ENCODE results near the gene MUC5AC.

Gene MUC5AC

GRCh38 chr11:1122664-1123002 lies 35.1 kb upstream of the MUC5AC start:
- no peak for DNase-seq

DNA sequence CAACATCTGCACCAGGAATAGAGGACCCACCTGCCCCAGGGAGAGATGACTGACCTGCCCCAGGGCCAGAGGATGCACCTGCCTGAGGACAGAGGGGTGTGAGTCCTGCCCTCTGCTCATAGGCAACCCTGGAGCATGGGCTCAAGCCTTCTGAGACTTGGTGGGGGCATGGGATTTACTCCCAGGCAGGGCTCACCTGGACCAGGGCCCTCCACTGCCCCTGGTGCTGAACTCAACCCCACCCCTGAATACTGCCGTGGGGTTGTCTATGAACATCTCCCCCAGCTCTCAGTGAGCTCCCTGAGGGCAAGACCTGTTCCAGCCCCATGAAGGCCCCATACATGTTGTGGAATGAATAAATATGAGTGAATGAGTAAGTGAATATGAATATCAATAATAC lies 33.8 kb upstream of the MUC5AC start:
- no peak for DNase-seq

- no peak for DNase-seq
These were observed 31.9 kb upstream of the MUC5AC start for GRCh38 chr11:1125803-1126202.

DNA sequence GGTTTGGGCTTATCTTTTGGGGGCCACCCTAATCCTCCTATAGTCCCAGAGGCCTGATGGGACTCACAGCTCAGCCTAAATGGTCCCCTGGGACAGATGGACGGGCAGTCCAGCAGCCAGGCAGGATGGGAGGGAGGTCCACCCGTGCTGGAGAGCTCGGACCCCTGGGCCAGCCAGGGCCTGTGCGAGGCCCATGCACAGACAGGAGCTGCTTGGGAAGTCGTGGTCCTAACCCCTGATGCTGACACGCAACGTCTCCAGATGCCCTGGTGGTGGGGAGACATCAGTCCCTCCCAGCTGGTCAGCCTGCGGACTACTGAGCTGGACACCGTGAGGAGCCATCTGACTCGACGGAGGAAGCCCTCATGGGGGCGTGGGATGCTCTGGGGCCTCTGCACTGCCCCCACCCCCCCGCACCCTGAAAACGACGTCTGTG lies 31.2 kb upstream of the MUC5AC start:
- no peak for DNase-seq

DNA sequence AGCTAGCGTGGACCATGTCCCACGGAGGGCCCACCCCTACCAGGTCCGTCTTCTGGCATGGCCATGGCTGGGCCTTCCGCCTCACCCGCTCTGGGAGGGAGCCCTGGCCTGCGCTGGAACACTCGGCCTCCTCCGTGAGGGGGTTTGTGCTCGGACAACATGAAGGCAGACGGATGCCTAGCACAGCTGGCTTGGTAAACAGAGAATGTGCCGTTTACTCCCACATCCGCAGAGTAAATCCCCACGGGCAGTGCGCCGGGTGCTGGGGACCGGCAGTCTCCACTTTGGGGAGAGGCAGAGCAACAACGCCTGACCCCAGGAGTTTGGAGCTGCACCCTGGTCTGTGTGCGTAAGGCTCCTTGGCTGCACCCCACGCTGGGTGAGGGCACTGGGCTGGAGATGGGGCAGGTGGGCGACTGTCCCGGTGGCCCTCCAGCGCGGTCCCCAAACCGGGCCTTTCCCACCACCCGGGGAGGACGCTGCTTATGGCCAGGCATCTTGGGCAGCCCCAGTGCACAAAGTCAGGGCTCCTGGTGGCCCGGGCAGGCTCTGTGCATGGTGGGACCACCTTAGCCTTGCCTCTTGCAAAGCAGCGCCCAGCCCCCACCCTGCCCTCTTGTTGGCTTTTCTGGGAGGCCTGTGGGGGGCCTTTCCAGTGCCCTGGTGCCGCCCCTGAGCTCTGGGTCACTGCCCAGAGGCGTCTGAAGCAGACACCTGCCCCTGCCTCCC lies 30.7 kb upstream of the MUC5AC start:
- no peak for DNase-seq

DNA sequence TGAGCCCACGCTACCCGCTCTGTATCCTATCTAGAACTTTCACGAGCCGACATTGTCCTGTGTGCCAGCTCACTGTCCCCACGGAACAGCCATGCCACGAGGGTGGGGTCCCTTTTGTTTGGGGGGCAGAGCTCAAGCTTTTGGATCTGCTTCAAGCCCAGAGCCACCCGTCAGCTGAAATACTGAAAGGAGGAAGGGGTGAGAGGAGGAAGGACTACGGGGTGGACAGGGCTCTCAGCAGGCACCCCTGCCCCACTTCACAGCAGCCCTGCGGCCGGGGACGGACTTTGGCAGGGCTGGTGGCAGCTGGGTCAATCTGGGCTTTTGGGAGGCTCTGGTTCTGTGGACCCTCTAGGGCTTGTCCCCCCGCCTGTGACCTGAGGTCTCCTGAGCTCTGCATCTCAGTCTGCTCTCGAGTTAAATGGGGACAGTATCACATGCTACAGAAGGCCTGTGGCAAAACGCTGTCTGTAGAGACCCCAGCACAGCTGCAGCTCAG lies 30.0 kb upstream of the MUC5AC start:
- DNase-seq = no peak

GRCh38 chr11:1128311-1129142 lies 29.2 kb upstream of the MUC5AC start:
- DNase-seq = no peak

DNA sequence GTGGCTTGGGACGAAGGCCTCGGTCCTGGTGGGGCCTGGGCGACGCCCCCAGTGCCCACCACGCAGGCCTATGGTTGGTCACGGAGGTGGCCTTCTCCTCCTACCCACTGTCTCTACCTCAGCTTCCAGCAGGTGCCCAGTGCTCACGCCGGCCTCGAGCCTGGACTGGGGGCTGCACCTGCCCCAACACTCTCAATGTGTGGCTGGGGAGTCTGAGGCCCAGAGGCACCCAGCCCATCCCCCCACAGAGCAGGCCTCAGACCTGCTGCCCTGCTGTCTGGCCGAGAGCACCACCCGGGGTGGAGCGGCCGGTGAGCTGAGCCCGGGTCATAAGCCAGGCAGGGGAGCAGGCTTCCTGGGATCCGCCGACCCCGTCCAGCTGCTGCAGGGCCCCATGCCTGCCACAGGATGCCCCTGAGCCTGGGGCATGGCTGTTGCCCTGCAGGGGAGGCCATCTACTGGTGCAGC lies 28.6 kb upstream of the MUC5AC start:
- no peak for DNase-seq

DNA sequence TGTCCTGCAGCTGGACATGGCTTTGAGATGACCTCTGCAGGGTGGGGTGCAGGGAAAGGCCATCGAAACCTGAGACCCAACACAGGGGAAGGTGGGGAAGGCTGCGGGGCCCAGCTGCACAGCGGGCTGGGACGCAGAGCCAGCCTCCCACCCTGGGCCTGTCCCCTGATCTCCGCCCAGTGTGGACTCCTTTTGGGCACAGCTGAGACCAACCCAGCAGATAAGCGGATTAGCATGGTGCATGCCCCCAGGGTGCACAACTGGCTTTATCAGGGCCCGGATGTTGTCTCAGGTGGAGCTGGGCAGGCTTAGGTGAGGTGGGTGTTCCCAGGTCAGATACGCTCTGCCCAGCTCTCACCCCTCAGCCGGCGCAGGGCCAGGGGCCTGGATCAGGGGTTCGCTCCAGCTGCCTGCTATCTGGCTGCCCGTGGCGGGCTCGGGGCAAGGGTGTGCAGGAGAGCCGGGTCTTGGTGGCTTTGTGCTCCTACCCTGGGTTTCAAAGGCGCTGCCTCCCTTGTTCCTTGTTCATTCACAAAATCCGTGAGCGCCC lies 28.1 kb upstream of the MUC5AC start:
- DNase-seq = no peak

DNA sequence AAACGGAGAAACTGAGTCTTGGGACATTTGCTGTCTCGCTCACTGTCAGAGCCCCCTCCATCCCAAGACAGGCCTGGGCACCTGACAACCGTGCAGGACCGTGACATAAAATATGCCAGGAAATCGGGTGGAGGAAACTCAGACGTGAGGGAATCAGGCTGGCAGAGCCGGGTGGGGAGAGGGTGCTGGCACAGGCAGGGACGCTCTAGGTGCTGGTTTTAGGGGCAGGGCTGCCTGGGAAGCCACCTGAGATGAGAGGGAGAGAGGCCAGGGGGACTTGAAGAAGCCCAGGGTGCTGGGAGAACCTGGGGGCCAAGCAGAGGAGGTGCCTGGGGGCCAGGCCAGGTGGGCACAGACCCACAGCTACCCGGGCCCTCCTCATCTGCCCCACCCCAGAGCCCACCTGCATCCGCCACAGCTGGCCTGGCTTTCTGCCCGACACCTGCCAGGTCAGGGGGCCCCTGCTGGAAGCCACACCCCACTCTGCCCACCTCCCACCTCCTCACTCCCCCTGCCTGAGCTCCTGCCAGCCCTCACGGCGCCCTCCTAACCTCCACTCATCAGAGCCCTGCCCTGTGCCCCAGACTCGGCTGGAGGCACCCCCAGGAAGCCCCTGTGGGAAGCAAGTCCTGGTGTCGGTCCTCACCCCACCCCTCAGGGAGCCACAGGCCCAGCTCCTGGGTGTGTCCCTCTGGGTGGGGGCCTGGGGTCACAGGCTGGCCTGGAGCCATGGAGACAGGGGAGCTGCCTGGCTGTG lies 27.3 kb upstream of the MUC5AC start:
- no peak for DNase-seq

GRCh38 chr11:1131033-1131911 lies 26.5 kb upstream of the MUC5AC start:
- DNase-seq = no peak

DNA sequence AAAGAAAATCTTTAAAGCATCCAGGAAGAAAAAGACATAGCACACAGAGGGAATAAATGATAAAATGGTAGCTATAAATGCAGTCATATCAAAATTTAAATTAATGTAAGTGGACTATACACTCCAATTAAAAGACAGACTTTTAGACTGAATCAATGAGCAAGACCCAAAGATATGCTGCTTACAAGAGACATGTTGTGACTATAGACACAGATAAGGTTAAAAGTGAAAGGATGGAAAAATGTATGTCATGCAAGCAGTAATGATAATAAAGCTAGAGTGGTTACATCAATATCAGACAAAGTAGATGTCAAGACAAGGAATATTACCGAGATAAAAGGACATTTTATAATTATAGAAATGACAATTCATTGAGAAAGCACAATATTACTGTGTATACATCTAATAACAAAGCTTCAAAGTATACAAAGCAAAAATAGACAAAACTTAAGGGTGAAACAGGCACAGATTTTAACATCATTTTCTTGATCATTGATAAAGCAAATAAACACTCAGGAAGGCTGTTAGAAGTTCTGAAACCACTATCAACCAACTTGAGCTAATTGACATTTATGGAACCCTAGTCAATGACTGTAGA lies 22.8 kb upstream of the MUC5AC start:
- DNase-seq = no peak

- no peak for DNase-seq
These were observed 19.7 kb upstream of the MUC5AC start for GRCh38 chr11:1138097-1138496.

DNA sequence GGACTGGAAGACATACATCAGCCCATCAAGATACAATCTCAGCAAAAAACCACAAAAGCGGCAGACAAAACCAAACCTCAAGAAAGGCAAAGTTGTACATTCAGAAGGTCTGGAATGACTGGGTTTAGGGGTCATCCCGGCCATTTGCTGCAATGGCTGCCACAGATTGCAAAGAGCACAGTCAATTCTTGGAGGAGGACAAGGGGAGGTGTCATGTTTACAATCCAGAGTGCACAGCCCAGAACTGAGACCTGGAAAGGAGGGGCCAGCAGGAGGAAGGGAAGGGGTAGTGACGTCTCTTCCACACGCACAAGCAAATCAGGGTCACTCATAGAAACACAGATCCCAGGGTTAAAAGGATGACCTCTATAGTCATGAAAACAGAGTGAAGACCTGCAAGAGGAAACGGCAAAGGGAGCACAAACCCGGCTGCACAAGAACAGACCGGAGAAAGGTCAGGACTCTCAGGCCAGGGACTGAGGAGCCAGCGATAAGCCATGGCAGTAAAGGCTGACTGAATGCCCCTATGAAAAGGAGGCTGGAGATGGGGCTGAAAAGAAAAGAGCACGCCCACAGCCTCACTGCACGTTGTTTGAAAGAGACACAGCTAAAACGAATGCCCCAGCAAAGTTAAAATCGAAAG lies 18.2 kb upstream of the MUC5AC start:
- DNase-seq = no peak

DNA sequence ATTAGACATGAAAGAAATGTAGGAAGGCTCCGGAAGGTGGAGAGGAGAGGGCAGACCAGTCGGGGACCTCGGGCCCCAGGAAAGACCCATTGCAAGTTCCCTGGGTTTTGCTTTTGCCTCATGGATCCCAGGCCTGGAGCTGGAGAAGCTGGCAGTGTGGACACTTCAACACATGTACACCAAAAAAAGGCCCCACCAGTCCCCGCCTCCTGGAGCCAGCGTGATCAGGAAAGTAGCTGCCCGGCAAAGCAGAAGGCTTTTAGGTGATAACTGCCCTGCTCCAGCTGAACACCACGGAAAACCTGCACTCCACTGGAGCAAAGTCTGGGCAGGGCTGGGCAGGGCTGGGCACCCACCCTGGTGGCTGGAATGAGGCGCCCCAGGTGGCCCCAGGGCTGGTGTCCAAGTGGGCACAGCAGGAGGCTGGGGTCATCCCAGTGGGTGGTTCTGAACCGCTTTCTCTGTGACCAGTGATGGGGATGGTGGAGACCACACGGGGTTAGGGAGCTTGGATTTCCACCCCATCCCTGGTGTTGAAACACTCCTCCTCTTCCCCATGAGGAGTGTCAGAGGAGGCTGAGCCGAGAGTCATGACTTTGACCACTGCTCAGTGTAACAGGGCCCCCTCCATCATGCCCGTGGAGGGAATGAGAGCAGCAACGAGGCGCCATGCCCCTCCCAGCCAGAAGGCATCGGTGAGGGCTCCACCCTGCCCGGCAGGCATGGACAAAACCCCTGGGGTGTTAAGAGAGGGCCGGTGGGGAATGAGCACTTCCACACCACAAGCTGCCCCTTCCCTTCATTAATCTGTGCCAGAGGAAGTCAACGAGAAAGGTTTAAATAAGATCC lies 16.9 kb upstream of the MUC5AC start:
- no peak for DNase-seq

- no peak for DNase-seq
These were observed 11.4 kb upstream of the MUC5AC start for GRCh38 chr11:1146365-1146764.

GRCh38 chr11:1147792-1148191 lies 10.0 kb upstream of the MUC5AC start:
- no peak for DNase-seq

- no peak for DNase-seq
These were observed 9.0 kb upstream of the MUC5AC start for GRCh38 chr11:1148752-1149180.

GRCh38 chr11:1149545-1149944 lies 8.2 kb upstream of the MUC5AC start:
- no peak for DNase-seq

DNA sequence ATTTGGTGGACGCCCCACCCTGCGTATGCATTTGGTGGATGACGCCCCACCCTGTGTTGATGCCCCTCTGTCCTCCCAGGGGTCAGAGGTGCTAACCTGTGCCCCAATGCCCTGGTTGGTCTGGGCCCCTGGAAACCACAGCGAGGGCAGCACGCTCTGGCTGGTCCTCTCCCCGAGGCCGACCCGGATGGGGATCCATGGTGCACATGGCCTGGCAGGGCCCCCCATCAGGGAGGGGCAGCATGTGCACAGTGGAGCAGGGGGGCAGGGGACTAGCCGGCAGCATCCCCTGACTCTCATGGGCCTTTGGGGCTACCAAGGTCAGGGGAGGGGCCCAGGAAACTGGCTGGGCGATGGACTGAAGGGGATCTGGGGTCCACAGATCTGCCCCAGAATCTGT lies 7.6 kb upstream of the MUC5AC start:
- no peak for DNase-seq
